Kidney (tissue), 14 donors: ENCODE results near the gene SYT3. TPM values are rescaled to one million over a fixed set of nuclear protein-coding genes. Genes with fewer than 3 reads are reported as not detected.

Experiments used
- DNase-seq, 5 donors: peaks; one replicate each; pipeline ENCODE4 v3.0.0-alpha.2; 2013 to 2020
- FAIRE-seq: peaks from 2 replicates; lab custom pipeline; 2012; peaks lifted over from hg19 to GRCh38; lab: Jason Lieb, UNC
- H3K27ac ChIP-seq, 2 donors: one replicate each; pipeline ENCODE4 v1.7.0; 2013; ENCODE audit warnings: low read depth in 2 of 2, low read length in 2 of 2, inconsistent platforms in 1 of 2
- H3K27me3 ChIP-seq: one replicate; pipeline ENCODE4 v1.7.1; 2013; ENCODE audit warnings: low read length, inconsistent platforms; ENCODE audit not compliant: control insufficient read depth, insufficient read depth
- H3K36me3 ChIP-seq, 3 donors: one replicate each; pipeline versions ENCODE4 v1.7.0 to v1.7.1; 2013; ENCODE audit warnings: low read length in 3 of 3, control low read depth in 1 of 3, inconsistent platforms in 1 of 3; ENCODE audit not compliant: insufficient read depth in 3 of 3, control insufficient read depth in 2 of 3
- H3K4me1 ChIP-seq, 3 donors: one replicate each; pipeline versions ENCODE4 v1.7.0 to v1.7.1; 2013; ENCODE audit warnings: low read length in 3 of 3, inconsistent platforms in 1 of 3, low read depth in 1 of 3; ENCODE audit not compliant: control insufficient read depth in 2 of 3, insufficient read depth in 2 of 3
- H3K4me3 ChIP-seq, 3 donors: one replicate each; pipeline versions ENCODE4 v1.7.0 to v1.8.1; 2013; ENCODE audit warnings: low read length in 3 of 3, control low read depth in 1 of 3, inconsistent platforms in 1 of 3
- H3K9ac ChIP-seq, 3 donors: one replicate each; pipeline versions ENCODE4 v1.7.0 to v1.7.1; 2013; ENCODE audit warnings: low read length in 3 of 3, control low read depth in 1 of 3, inconsistent platforms in 1 of 3
- H3K9me3 ChIP-seq, 3 donors: one replicate each; pipeline versions ENCODE4 v1.7.0 to v1.7.1; 2013; ENCODE audit warnings: low read length in 3 of 3, control low read depth in 1 of 3, inconsistent platforms in 1 of 3; ENCODE audit not compliant: control insufficient read depth in 2 of 3, insufficient read depth in 1 of 3
- intact Hi-C: fragments of 100-400 bp; cut with DNase I; formaldehyde crosslinking; loops from one replicate; pipeline ENCODE4 v1.11.1; 2022
- polyA plus RNA-seq: library from polyadenylated mRNA; stranded (reverse); fragments of 350-450 nt; fragmentation: Illumina TruSeq; extraction: RNeasy Lipid Tissue Mini Kit (QIAGEN cat#74804); gene quantifications from one replicate; pipeline ENCODE4 v1.2.3, GENCODE V29; 2014; ENCODE audit warnings: low read depth, low replicate concordance; ENCODE audit not compliant: insufficient read depth
- total RNA-seq: library from RNA; stranded (reverse); fragmentation: NEBNext Ultra II Directional; extraction: Animal tissue kit (Norgen Biotek cat#: 25700); gene quantifications from one replicate; pipeline ENCODE4 v1.2.1, GENCODE V29; 2021
- TF ChIP-seq, protein P1 (sequence below): IDR thresholded peaks from 3 replicates; pipeline ENCODE4 v1.5.1; 2012; ENCODE audit warnings: mild to moderate bottlenecking, moderate library complexity, borderline replicate concordance; ENCODE audit not compliant: insufficient read depth; ENCODE audit errors: extremely low read depth
- donor health status: control.
- donor health status: control.
- donor health status: control.
- donor health status: control.
- donor health status: control.
- donor health status: DM: yes; HTN: yes; CAD: no.
- donor health status: Normal renal cell carcinoma (clear cell type).

SYT3 gene
- total and polyA plus RNA-seq, 2 donors from 2014 or later: 0.54 to 0.63 TPM

DNA sequence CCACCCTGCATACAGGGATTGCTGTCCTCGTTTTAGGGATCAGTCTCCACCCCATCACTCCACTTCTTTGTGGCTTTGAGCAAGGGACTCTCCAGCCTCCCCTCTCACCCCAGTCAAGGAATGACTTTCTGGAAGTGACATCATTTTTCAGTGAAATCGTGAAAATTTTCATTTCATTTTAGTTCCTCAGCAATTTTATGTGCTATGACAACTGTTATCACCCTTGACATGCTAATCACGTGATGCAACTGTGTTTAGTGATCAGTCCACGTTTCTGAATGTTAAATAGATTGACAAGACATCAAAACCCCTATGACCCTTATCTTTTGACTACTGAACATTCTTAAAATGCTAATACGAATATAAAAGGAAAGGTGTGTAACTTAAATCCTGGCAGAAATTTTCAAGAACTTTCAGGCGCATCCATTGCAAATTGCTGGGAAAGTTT, 17.6 kb upstream of the SYT3 start:
- no peak overlapping the region for H3K9ac ChIP-seq
- DNase-seq (no peak), FAIRE-seq (no peak)
- no peaks in the 10 kb centered on the region for H3K9me3 ChIP-seq
- H3K4me1 ChIP-seq: peaks cover 0 to 2% (median 0%) of the 10 kb centered on the region in 3 donors
- TF ChIP-seq, protein P1, sequence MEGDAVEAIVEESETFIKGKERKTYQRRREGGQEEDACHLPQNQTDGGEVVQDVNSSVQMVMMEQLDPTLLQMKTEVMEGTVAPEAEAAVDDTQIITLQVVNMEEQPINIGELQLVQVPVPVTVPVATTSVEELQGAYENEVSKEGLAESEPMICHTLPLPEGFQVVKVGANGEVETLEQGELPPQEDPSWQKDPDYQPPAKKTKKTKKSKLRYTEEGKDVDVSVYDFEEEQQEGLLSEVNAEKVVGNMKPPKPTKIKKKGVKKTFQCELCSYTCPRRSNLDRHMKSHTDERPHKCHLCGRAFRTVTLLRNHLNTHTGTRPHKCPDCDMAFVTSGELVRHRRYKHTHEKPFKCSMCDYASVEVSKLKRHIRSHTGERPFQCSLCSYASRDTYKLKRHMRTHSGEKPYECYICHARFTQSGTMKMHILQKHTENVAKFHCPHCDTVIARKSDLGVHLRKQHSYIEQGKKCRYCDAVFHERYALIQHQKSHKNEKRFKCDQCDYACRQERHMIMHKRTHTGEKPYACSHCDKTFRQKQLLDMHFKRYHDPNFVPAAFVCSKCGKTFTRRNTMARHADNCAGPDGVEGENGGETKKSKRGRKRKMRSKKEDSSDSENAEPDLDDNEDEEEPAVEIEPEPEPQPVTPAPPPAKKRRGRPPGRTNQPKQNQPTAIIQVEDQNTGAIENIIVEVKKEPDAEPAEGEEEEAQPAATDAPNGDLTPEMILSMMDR: no peak
- no peak overlapping the region for H3K4me3 ChIP-seq
- H3K27me3 ChIP-seq: no peaks in the 10 kb centered on the region
- intact Hi-C loops: no loop called here
- no peaks in the 10 kb centered on the region for H3K36me3 ChIP-seq
- H3K27ac ChIP-seq: no peak overlapping the region

DNA sequence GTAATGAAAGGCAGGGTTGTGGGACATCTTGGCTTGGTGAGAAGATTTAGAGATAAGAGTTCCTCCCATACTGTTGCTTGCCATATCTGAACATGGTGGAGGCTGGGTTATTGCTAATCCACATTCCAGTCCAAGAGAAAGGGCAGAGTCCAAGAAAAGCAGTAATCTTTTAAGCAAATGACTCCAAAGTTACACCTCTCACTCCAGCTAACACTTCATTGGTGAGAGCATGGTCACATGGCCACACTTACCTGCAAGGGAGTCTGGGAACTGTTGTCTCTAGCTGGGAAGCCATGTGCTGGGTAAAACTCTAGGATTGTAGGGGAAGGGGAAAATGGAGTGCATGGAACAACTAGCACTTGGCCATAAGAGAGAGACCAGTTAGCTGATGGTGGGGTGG, 15.2 kb upstream of the SYT3 start:
- Histone ChIP-seq H3K27me3 (no peaks in the 10 kb centered on the region), H3K9ac (no peak overlapping the region), H3K4me3 (no peak overlapping the region), H3K27ac (no peak overlapping the region), H3K4me1 (peaks cover 0 to 2% (median 0%) of the 10 kb centered on the region in 3 donors), H3K9me3 (no peaks in the 10 kb centered on the region), H3K36me3 (no peaks in the 10 kb centered on the region)
- intact Hi-C loops: no loop called here
- DNase-seq: no peak
- FAIRE-seq: no peak
- TF ChIP-seq, protein P1: no peak

DNA sequence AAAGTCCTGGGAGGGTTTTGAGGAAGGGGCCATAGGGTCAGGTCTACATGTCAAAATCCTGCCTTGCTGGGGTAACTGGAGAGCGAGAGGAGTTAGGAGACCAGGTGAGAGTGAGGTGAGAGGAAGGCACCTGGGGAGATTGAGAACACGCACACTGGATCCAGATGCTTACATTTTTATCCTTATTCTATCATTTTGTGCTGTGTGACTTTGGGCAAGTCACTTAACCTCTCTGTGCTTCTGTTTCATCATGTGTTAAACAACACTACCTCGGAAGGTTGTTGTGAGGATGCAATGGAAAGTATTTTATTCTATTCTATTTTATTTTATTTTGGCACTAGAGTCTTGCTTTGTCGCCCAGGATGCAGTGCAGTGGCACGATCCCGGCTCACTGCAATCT, 13.0 kb upstream of the SYT3 start:
- FAIRE-seq (no peak), DNase-seq (no peak)
- no peaks in the 10 kb centered on the region for H3K4me1 ChIP-seq
- H3K27me3 ChIP-seq: no peaks in the 10 kb centered on the region
- H3K36me3 ChIP-seq: no peaks in the 10 kb centered on the region
- H3K4me3 ChIP-seq: no peak overlapping the region
- no peaks in the 10 kb centered on the region for H3K9me3 ChIP-seq
- H3K9ac ChIP-seq: no peak overlapping the region
- intact Hi-C loops: no loop called here
- TF ChIP-seq, protein P1: no peak
- no peak overlapping the region for H3K27ac ChIP-seq

DNA sequence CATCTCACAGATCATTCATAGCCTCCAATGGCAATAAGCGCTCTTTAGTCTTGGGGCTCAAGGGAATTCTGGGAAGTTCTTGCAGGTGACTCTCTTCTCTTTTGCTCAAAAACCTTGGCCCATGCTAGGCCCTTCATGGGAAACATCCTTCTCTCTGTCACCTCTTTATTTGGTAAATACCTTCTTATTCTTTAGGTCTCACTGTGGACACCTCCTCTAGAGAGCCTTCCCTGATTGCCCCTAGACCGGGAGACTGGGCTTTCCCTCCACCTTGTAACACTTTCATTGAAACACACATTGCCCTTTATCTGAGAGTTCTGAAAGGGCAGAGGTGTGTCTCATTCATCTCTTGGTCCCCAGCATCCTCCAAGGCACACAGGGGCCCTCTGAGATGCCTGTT, 11.5 kb upstream of the SYT3 start:
- Histone ChIP-seq H3K9me3 (no peaks in the 10 kb centered on the region), H3K9ac (no peak overlapping the region), H3K4me1 (no peaks in the 10 kb centered on the region), H3K27ac (no peak overlapping the region), H3K4me3 (no peak overlapping the region), H3K36me3 (no peaks in the 10 kb centered on the region), H3K27me3 (no peaks in the 10 kb centered on the region)
- DNase-seq (no peak), FAIRE-seq (no peak)
- intact Hi-C loops: no loop called here
- TF ChIP-seq, protein P1: no peak
